ENCODE measurements around the gene CACNA1C.

CACNA1C gene

DNA sequence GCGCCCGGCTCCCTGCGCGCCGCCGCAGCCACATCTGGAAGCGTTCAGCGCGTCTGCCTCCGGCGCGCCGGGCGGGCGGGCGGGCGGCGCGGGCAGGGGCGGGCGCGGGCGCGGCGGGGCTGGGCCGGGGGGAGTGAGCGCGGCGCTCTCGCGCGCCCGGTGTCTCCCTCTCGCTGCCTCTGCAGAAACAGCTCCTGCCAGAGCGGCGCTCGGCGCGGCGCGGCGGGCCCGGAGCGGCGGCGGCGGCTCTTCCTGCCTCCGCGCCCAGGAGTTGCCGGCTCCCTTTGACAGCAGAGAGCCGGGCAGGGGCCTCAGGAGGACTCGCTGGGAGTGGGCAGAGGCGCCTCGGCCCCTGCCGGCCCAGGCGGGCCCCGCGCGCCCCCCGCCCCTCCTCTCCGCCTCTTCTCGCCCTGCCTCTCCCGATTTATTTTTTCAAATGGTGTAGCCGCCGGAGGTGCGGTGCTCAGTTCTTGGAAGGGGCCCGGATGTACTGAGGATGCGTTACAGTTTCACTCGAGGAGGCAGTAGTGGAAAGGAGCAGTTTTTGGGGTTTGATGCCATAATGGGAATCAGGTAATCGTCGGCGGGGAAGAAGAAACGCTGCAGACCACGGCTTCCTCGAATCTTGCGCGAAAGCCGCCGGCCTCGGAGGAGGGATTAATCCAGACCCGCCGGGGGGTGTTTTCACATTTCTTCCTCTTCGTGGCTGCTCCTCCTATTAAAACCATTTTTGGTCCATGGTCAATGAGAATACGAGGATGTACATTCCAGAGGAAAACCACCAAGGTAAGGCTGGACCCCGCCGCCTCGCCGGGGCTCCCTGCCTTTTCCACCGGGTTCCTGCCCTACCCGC, at the start of gene CACNA1C:
TSS of gene CACNA1C (plus strand) at position 162 of the 853 bp plus-strand sequence. CDS start at position 738, 576 bp downstream.
- peak; percentile 47 for DNase-seq

DNA sequence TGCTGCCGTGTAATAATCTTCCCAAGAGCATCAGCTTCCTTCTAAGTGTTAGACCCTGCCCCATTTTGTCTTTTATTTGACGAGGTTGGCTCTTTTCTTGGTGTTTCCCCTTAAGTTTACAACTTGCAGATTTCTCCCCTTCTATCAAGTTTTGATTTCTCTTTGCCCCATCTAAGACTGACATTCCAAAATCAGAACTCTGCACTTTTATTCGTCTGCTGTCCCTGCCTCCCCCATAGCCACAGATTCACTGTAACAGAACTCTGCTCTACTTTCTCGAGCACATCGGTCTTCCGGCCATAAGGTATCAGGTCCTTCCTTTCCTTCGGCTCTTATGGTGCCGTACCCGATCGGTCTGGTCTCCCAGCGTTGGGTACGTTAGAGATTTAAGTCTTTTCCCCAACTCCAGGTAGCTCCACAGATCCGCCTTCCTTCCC, 49.1 kb upstream of the CACNA1C start:
- DNase-seq, result no peak

DNA sequence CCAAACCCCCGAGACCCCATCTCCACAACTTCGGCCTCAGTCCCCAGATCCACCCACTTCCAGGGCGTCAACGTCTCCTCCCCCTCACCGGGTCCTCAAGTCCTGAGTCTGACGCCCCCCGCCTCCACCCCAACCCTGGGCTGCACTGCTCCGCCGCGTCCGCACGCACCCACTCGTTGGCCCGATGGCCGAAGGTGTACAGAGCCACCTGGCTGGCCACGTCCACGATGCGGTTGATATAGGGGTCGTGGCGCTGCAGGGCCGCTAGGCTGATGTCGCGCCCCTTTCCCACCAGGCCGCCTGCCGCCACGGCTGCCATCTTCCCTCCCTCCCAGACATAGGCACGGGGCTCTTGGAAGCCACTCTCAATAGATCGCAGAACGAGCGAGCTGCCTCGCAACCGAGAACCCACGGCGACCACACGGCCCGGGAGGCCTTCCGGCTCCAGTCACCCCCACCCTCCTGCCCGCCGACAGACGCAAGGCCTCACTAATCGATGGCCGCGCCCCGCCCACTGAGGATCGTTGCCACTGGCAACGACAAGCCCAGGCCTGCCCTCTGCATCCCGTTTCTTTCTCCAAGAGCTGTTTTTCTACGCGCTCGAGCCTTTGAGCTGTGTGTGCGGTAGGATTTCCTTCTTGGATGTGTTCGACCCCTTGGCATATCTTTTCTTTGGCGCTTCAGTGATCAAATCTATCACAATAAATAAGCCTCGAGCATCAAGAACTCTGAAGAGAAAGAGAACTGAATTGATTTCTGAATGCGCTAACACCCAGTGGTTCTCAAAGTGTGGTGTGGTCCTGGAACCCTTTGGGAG, 48.5 kb upstream of the CACNA1C start, which contains the start of gene DCP1B:
TSS of gene DCP1B (minus strand) at position 345 of the 817 bp plus-strand sequence. CDS start at position 319, 26 bp downstream.
- peak; percentile 95 for DNase-seq

DNA sequence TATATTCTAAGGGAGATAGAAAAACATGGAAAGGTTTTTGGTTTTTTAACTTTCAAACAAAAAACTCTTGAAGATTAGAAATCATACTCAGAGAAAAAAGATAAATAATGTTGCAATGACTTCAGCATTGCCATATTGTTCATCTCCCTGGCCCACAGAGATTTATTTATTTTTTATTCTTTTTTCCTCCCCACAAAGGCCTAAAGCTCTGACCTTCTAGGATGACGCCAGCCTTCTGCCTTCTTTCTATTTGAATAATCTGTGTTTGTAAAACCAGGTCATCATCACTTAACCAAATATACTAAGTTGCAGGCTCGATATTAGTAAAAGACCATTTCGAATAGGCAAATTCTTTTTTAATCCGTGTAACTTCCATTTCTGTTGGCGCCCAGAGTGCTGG, 44.1 kb upstream of the CACNA1C start:
- no peak for DNase-seq

DNA sequence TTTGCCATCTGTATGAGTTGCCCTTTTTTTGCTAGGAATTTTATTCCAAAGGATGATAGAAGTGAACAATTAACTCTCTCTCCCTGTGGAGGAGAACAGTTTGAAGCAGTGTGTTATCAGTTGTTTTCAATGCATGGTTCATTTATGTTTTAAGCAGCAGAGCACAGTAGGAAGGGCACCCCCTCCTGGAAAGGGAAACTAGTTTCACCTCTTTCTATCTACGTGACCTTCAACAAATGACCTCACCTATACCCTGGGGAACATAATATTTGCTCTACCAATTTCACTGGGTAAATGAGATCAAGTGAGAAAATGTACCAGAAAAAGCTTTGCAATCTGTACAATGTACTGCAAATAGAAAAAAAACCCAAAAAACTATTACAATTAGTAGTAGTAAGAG, 43.2 kb upstream of the CACNA1C start:
- DNase-seq, result no peak

DNA sequence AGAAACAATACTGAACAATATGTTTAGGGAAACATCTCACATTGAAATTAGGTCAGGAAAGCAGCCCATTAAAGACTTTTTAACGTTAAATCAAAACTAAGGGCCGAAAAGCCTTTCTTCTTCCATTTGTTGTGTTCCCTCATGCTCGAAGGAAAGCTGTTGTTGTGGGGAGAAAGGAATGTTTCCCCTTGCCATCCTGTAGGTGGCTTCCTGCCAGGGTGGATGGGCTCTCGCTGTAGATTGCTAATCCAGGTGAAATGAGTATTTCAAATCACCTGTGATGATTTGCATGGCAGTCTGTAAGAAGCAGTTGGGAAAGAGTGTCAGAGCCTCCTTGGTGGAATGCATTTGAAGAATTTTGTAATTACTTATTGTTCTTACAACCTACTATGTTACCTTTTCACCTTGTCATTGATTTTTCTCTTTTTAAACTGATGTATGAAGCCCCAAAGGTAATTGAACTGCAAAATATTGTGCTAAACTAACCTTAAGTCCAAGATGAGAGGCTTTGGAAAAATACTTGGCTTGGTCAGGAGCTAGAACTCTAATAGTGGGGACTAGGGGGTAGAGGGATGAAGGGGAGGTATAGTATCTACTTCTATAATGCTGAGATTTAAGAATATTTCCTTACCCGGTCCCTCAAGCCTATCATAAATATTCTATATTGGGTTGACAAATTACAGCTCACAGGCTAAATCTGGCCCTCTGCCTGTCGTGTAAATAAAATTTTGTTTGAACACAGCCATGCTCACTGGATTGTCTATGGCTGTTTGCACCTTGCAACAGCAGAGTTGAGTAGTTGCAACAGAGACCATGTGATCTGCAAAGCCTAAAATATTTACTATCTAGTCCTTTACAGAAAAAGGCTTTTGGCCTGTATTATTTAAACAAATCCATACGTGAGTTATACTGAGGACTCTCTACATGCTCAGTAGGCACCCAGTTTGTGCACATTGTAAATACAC, 40.9 kb upstream of the CACNA1C start:
- no peak for DNase-seq

DNA sequence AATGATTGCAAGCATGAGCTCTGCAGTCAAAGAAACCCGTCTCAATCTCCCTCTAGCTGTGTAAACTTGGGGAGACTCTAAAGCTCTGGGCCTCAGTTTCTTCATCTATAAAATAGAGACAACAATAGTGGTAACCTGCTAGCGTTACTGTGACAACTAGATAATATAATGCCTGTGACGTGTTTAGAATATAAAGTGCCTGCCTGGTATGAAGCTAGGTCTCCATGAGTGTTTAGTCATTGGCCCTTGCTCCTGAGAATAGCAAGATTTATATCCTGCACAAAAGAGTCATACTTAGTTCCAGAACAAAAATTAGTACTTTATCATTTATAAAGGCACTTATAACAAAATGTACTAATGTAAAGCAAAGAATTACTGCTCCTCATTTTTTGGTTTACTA, 39.7 kb upstream of the CACNA1C start:
- no peak for DNase-seq

DNA sequence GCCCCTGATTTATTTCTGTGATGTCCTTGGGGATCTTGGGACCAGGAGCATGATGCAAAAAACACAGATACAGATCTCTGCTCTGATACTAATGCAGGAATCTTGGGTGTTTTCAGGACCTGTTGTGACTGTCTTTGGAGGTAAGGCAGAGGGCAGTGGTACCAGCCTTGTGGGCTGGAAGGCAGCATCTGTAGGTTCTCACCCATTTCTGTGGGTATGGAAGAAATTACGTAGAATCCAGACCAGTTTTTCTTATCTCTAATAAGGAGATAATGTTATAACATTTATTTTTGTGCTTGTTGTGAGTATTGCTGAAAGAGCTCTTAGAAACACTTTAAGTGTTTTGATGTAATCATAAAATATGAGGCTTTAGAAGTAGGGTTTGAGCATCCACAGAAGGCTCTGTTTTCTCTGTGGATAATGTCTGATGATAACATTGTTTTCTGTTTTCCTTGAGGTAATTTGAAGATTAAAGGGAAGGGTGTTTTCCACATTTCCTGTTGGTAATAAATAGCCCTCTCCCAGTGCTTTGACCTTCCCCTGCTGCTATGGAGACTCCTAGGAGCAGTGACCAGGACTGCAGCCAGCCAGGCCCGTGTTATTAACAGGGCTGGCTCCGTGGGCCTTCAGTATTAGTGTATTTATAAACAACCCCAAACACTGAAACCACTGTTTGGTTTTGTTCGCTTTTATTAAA, 39.1 kb upstream of the CACNA1C start:
- no peak for DNase-seq

DNA sequence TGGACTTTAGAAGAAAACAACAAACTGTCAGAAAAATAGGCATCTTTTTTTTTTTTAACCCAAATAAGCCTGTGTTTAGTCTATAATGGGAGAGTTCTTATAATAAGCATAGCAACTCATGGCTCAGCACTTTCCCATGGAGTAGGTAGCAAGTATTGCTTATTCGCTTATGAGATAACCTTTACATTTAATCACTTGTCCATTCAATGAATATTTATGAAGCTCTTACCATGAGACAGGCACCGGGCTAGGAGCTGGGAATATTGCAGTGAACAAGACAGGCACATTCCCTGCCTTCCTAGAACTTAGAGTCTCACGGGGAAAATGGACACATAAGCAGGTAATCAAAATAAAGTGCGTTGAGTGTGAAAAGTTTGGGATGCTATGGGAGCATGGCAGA, 38.6 kb upstream of the CACNA1C start:
- no peak for DNase-seq

DNA sequence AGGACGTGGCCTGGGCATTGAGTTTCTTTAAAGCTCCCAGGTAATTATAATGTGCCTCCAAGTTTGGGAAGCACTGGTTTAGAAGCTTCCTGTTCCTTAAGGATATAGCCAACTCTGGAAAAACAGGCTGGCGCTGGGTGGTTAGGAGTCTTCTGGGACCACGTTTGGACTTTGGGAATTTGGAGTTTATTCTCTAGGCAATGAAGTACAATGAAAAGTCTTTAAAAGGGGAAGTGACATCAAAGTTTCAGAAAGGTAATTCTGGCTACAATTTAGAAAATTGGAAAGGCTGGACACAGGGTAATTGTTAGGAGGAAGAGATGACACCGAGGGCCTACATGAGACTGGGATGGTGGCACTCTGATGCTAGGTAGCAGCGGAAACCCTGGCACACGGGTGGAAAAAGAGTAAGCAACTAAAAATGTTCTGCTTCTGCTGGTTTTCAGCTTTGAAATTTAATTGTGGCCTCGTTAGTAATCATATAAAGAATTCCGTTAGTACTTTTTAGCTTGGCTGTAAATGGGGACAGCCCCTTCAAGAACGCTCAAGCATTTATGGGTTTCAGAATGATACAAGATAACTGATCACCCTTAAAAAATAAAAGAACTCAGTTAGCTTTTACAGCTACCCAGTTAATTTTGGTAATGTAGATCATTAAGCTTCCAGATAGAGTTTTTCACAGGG, 35.8 kb upstream of the CACNA1C start:
- DNase-seq, result no peak

DNA sequence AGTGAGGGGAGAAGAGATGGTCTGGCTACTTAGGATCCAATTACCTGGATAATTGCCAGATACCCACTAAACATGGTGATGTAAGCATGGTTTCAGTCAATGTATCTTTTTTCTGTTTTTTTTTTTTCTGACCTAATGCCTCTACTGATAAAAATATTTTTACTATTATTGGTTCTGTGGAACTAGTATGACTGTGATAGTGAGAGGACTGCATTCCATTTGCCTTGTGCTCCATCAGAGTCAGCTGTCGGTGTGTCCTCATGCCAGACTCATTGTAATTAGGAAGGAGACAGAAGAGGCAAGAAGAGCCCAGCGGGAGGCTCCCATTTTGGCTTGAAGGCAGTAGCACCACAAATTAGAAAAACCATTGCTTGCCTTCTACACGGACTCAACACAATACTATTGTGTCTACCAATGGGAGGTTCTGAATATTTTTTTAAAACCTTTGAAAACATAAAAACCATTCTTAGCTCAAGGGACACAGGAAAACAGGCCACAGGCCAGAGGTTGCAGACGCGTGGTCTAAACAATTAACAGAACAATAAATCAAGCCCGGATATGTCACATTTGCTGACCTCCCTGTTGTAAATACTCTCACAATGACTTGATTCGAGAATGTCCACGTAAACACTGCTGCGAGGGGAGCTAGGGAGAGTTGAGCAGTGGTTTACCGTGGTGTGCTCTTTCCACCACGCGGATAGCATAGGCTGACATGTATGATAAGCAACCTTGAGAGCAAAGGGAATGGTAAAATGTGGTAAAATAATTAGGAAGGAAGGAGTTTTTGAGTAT, 35.0 kb upstream of the CACNA1C start:
- DNase-seq, result no peak

DNA sequence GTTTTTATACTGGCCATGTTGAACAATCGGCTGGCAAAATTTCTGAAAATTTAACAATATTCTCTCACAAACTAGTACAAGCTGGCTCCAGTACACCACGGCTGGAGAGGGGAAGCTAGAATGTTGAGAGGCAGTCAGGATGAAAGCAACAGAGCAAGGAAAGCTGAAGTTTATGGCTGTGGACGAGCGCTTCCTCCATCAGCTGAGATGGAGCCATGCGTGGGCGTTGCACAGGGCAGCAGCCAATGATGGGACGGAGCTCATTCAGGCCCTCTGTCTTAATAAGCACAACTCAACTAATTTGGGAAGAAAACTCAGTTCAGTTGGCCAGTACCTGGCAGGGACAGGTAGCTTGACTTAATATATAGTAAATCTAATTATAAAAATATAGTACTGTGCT, 34.4 kb upstream of the CACNA1C start:
- DNase-seq, result no peak

DNA sequence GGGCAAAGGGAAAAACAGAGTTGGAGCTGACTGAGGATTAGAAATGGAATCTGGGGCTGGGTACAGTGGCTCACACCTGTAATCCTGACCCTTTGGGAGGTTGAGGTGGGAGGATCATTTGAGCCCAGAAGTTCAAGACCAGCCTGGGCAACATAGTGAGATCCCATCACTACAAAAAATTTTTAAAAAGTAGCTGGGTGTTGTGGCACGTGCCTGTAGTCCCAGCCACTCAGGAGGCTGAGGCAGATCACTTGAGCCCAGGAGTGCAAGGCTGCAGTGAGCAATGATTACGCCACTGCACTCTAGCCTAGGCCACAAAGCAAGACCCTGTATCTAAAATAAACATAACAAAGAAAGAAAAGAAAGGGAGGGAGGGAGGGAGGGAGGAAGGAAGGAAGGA, 33.7 kb upstream of the CACNA1C start:
- DNase-seq, result no peak

DNA sequence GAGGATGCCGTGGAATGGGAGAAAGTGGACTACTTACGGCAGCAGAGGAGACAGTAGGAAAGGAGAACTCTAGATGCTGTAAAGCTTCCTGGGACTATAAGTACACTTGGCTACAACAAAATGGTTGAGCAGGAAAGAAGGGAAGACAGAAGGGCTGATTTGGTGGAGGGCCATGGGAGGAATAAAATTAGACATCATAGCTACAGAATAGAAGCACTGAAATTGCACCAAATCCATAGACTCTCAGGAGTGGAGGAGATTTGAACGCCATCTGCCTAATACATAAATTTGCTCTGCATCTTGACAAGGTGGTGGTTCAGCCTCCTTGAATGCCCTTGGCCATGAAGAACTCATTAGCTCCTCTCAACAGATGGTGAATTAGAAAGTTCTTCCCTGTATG, 32.3 kb upstream of the CACNA1C start:
- DNase-seq, result no peak

DNA sequence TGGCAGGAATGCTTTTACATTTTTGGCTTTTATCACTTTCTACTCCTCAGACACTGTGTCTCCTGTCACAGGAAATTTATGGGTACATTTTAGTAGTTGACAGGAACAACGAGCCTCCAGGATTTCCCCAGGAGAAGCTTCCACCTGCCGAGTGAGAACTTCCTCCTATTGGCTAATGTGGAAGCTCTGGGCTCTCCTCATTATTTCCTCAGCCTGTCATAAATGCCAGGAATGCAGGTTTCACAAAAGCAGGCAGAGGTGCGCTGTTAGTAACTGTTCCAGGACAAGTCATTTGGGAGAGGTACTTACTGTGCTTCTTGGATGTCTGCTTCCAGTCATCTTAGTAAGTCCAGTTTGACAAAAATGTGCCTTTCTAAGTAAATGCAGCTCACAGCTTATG, 29.4 kb upstream of the CACNA1C start:
- no peak for DNase-seq

DNA sequence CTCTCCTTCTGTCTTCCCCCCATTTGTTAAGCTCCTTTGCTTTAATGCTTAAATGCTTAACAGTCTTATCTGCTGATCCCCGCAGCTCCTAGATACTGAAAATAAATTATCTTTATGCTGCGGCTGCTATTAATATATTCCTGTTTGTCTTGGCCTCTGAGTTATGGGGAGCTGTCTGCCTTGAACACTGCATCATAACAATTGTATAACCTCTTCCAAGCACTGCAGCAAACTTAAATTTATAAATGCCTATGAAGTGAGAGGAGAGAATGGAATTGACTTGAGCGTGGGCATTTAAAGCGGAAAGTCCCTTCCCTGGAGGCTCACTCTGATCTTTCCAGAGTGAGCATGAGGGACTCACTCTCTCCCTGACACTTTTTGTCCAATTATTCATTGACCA, 25.4 kb upstream of the CACNA1C start:
- DNase-seq, result no peak

DNA sequence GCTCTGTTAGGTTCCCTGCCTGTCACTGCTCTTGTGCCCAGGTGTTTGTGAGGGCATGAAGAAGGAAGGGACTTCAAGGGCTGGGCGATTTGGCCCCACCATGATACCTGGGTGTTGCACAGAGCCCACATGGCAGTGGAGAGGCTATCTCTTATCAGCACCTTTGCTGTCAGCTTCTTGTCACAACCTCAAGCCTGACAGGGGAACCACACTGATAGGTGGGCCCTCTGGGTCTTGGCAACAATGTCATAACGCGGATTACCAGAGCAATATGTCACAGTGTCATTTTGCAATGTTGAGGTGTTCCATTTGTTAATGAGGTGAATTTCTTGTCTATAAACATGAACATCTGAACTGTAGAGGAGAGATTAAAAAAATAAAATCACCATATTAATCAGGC, 22.9 kb upstream of the CACNA1C start:
- DNase-seq, result no peak

DNA sequence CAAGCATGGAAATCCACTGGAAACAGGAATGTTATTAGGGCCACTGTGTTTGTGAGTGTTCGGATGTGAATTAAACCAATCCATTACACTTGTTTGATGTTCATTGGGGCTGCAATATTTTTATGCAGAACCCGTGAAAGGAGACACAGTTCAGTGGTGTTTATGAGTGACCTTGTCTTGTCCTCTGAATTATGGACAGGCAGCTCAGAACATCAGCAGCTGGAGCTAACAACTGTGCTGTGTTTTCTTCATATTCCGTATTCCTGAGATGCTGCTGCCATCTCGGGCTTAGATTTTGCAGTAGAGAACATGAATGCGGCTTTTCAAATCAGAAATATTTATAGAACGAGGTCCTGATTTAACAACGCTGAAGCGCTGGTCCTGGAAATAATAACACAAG, 20.3 kb upstream of the CACNA1C start:
- DNase-seq, result no peak

DNA sequence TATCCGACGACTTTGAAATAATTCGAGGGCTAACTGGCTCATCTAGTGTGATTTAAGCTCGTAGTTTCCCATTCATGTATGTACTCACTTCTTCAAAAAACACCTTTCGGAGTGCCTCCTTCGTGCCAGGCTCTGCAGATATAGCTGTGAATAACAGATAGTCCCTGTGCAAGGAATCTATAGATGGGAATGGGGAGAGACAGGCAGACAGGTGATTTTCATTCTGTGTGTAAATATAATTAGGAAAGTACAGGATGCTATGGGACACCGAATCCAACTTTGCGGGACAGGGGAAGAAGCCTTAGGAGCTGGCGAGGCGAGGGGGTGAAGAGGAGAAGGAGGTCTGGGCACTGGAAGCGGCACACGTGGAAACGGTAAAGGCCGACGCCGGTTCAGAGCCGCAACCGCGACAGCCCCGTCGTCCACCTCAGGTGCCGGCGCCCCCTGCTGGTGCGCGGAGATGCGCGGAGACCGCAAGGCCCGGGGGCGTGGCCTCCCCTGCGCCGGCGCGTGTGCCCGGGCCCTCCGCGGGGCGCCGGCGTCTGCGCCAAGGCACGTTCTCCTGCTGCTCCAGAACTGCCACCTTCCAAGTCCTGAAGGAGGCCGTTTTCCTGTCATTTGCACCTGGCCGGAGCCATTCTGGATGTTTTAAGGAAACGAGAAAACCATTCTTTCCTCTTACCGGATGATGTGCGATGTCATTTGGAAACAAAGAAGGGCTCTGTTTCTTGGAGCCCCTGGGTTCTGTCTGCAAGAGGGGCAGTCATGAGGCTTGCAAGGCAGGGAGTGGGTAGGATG, 18.0 kb upstream of the CACNA1C start:
- peak; percentile 92 for DNase-seq

Measured in stimulated activated CD8-positive, alpha-beta memory T cell treated with anti-CD3 and anti-CD28 coated beads, Interleukin-4, amount 100 ng/mL, for 48 hours (primary cell).